ENCODE measurements around the gene FAM174A. TPM values are rescaled to one million over a fixed set of nuclear protein-coding genes. Genes with fewer than 3 reads are reported as not detected.
A peak's percentile ranks its signal among the peaks of the same experiment; 100 is the strongest.

FAM174A gene
- total RNA-seq, 1 donor from 2014 or later, result 16.4 TPM

GRCh38 chr5:100574716-100575115 is 39.5 kb downstream of the FAM174A start:
- Mint-ChIP-seq H3K4me1 (ENCODE audit: low read depth, unreplicated experiment) (no peaks in the 10 kb centered on the region), H3K4me3 (ENCODE audit: unreplicated experiment) (no peak overlapping the region), H3K36me3 (ENCODE audit: low read depth, unreplicated experiment) (no peaks in the 10 kb centered on the region), H3K9me3 (ENCODE audit: unreplicated experiment) (no peaks in the 10 kb centered on the region), H3K27ac (ENCODE audit: unreplicated experiment) (no peak overlapping the region), H3K27me3 (ENCODE audit: low read depth, unreplicated experiment) (no peaks in the 10 kb centered on the region)
- no peak overlapping the region for H3K27ac ChIP-seq (ENCODE audit: low read depth, low read length)
- DNase-seq (ENCODE audit: low read depth), result no peak
- no peak for TF ChIP-seq EZH2 (IDR thresholded peaks at IDR 0.05; ENCODE audit: insufficient read depth, low read length)
- TF ChIP-seq, protein P1, sequence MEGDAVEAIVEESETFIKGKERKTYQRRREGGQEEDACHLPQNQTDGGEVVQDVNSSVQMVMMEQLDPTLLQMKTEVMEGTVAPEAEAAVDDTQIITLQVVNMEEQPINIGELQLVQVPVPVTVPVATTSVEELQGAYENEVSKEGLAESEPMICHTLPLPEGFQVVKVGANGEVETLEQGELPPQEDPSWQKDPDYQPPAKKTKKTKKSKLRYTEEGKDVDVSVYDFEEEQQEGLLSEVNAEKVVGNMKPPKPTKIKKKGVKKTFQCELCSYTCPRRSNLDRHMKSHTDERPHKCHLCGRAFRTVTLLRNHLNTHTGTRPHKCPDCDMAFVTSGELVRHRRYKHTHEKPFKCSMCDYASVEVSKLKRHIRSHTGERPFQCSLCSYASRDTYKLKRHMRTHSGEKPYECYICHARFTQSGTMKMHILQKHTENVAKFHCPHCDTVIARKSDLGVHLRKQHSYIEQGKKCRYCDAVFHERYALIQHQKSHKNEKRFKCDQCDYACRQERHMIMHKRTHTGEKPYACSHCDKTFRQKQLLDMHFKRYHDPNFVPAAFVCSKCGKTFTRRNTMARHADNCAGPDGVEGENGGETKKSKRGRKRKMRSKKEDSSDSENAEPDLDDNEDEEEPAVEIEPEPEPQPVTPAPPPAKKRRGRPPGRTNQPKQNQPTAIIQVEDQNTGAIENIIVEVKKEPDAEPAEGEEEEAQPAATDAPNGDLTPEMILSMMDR (IDR thresholded peaks at IDR 0.05; ENCODE audit: insufficient read depth, low read depth, low read length), result no peak
- no peaks in the 10 kb centered on the region for H3K36me3 ChIP-seq (ENCODE audit: insufficient read depth, low read length)
- H4K20me1 ChIP-seq (ENCODE audit: insufficient read depth, low read length), result no peaks in the 10 kb centered on the region
- H3K27me3 ChIP-seq (ENCODE audit: insufficient read depth, low read length), result no peaks in the 10 kb centered on the region
- H3K79me2 ChIP-seq (ENCODE audit: insufficient read depth, low read length), result no peaks in the 10 kb centered on the region
- H3K4me2 ChIP-seq (ENCODE audit: low read length), result no peak overlapping the region
- no peak overlapping the region for H3K4me3 ChIP-seq (ENCODE audit: insufficient read depth, low read depth, low read length)
- H3K9me3 ChIP-seq (ENCODE audit: insufficient read depth, low read depth, low read length), result no peaks in the 10 kb centered on the region
- FAIRE-seq, result no peak
- no peaks in the 10 kb centered on the region for H3K4me1 ChIP-seq (ENCODE audit: insufficient read depth, low read length)
- no peak overlapping the region for H3K9ac ChIP-seq (ENCODE audit: low read length)
- no peak overlapping the region for H2AFZ ChIP-seq (ENCODE audit: low read depth, low read length)

DNA sequence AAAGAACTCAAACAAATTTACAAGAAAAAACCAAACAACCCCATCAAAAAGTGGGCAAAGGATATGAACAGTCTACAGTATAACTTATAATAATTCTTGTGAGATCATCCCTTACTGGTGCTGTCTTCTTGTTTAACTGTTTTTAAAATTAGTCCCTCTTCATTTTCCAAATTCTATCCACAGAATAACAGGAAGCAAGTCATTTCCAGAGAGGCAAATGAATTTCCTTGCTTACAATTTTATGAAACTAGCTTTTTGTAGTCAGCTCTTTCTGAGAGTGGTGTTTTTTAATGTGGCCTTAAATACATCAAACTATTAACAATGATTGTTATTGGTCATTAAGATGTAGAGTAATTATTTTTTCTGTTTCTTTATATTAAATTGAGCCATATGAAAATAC is 40.6 kb downstream of the FAM174A start:
- no peak overlapping the region for H2AFZ ChIP-seq (ENCODE audit: low read depth, low read length)
- no peak for TF ChIP-seq EZH2 (IDR thresholded peaks at IDR 0.05; ENCODE audit: insufficient read depth, low read length)
- no peaks in the 10 kb centered on the region for H3K4me1 Mint-ChIP-seq (ENCODE audit: low read depth, unreplicated experiment)
- H3K4me3 ChIP-seq (ENCODE audit: insufficient read depth, low read depth, low read length), result no peak overlapping the region
- no peaks in the 10 kb centered on the region for H3K9me3 ChIP-seq (ENCODE audit: insufficient read depth, low read depth, low read length)
- H3K27me3 ChIP-seq (ENCODE audit: insufficient read depth, low read length), result no peaks in the 10 kb centered on the region
- no peak overlapping the region for H3K9ac ChIP-seq (ENCODE audit: low read length)
- no peaks in the 10 kb centered on the region for H4K20me1 ChIP-seq (ENCODE audit: insufficient read depth, low read length)
- no peak overlapping the region for H3K27ac Mint-ChIP-seq (ENCODE audit: unreplicated experiment)
- no peaks in the 10 kb centered on the region for H3K9me3 Mint-ChIP-seq (ENCODE audit: unreplicated experiment)
- no peaks in the 10 kb centered on the region for H3K79me2 ChIP-seq (ENCODE audit: insufficient read depth, low read length)
- peaks cover 3% of the 10 kb centered on the region for H3K36me3 Mint-ChIP-seq (ENCODE audit: low read depth, unreplicated experiment)
- DNase-seq (ENCODE audit: low read depth), result no peak
- no peaks in the 10 kb centered on the region for H3K36me3 ChIP-seq (ENCODE audit: insufficient read depth, low read length)
- no peak overlapping the region for H3K4me2 ChIP-seq (ENCODE audit: low read length)
- no peaks in the 10 kb centered on the region for H3K4me1 ChIP-seq (ENCODE audit: insufficient read depth, low read length)
- no peak overlapping the region for H3K27ac ChIP-seq (ENCODE audit: low read depth, low read length)
- no peak overlapping the region for H3K4me3 Mint-ChIP-seq (ENCODE audit: unreplicated experiment)
- FAIRE-seq, result no peak
- H3K27me3 Mint-ChIP-seq (ENCODE audit: low read depth, unreplicated experiment), result no peaks in the 10 kb centered on the region

- no peaks in the 10 kb centered on the region for H3K9me3 ChIP-seq (ENCODE audit: insufficient read depth, low read depth, low read length)
- H3K36me3 Mint-ChIP-seq (ENCODE audit: low read depth, unreplicated experiment), result peaks cover 3% of the 10 kb centered on the region
- no peaks in the 10 kb centered on the region for H3K27me3 ChIP-seq (ENCODE audit: insufficient read depth, low read length)
- H3K4me1 Mint-ChIP-seq (ENCODE audit: low read depth, unreplicated experiment), result no peaks in the 10 kb centered on the region
- H3K27ac Mint-ChIP-seq (ENCODE audit: unreplicated experiment), result no peak overlapping the region
- TF ChIP-seq, protein P1 (IDR thresholded peaks at IDR 0.05; ENCODE audit: insufficient read depth, low read depth, low read length), result no peak
- no peak for TF ChIP-seq EZH2 (IDR thresholded peaks at IDR 0.05; ENCODE audit: insufficient read depth, low read length)
- DNase-seq (ENCODE audit: low read depth), result no peak
- H3K4me2 ChIP-seq (ENCODE audit: low read length), result no peak overlapping the region
- H3K9me3 Mint-ChIP-seq (ENCODE audit: unreplicated experiment), result no peaks in the 10 kb centered on the region
- no peaks in the 10 kb centered on the region for H3K27me3 Mint-ChIP-seq (ENCODE audit: low read depth, unreplicated experiment)
- no peak overlapping the region for H3K9ac ChIP-seq (ENCODE audit: low read length)
- H3K4me3 ChIP-seq (ENCODE audit: insufficient read depth, low read depth, low read length), result no peak overlapping the region
- H3K79me2 ChIP-seq (ENCODE audit: insufficient read depth, low read length), result no peaks in the 10 kb centered on the region
- no peak overlapping the region for H3K27ac ChIP-seq (ENCODE audit: low read depth, low read length)
- no peaks in the 10 kb centered on the region for H3K36me3 ChIP-seq (ENCODE audit: insufficient read depth, low read length)
- H4K20me1 ChIP-seq (ENCODE audit: insufficient read depth, low read length), result no peaks in the 10 kb centered on the region
- H3K4me1 ChIP-seq (ENCODE audit: insufficient read depth, low read length), result no peaks in the 10 kb centered on the region
- no peak overlapping the region for H2AFZ ChIP-seq (ENCODE audit: low read depth, low read length)
- FAIRE-seq, result peak; percentile 29
- H3K4me3 Mint-ChIP-seq (ENCODE audit: unreplicated experiment), result no peak overlapping the region
These were observed 41.1 kb downstream of the FAM174A start for GRCh38 chr5:100576217-100576751.

Data from astrocyte (in vitro differentiated cells and primary cell).